Aorta (tissue), 5 donors: ENCODE data around the gene CDH12. TPM values are rescaled to one million over a fixed set of nuclear protein-coding genes. Genes with fewer than 3 reads are reported as not detected.

Source experiments
- ATAC-seq: fragments of 200-7000 bp; cut with Tn5 transposase; one replicate; pipeline ENCODE4 v1.9.1; 2022; ENCODE audit warnings: moderate library complexity; ENCODE audit not compliant: low FRiP score
- DNase-seq, 2 donors: peaks; one replicate each; pipeline ENCODE4 v3.0.0-alpha.2; 2020
- H3K27ac ChIP-seq, 2 donors: one replicate each; pipeline ENCODE4 v1.5.1; 2013; ENCODE audit warnings: low read length in 2 of 2, mild to moderate bottlenecking in 2 of 2, moderate library complexity in 2 of 2, control low read depth in 1 of 2, inconsistent platforms in 1 of 2, low read depth in 1 of 2
- H3K27me3 ChIP-seq, 2 donors: one replicate each; pipeline ENCODE4 v1.6.1; 2013; ENCODE audit warnings: control low read depth in 1 of 2, low read length in 1 of 2, mild to moderate bottlenecking in 1 of 2, moderate library complexity in 1 of 2; ENCODE audit not compliant: insufficient read depth in 2 of 2, control insufficient read depth in 1 of 2
- H3K36me3 ChIP-seq, 2 donors: one replicate each; pipeline ENCODE4 v1.6.1; 2013; ENCODE audit warnings: control low read depth in 1 of 2, low read length in 1 of 2, mild to moderate bottlenecking in 1 of 2; ENCODE audit not compliant: insufficient read depth in 2 of 2, control insufficient read depth in 1 of 2
- H3K4me1 ChIP-seq, 2 donors: one replicate each; pipeline ENCODE4 v1.6.1; 2013; ENCODE audit warnings: low read length in 2 of 2, control low read depth in 1 of 2, mild to moderate bottlenecking in 1 of 2, moderate library complexity in 1 of 2; ENCODE audit not compliant: insufficient read depth in 2 of 2, control insufficient read depth in 1 of 2
- H3K4me3 ChIP-seq, 2 donors: one replicate each; pipeline ENCODE4 v1.5.1; 2013; ENCODE audit warnings: low read length in 2 of 2, control low read depth in 1 of 2, mild to moderate bottlenecking in 1 of 2
- H3K9me3 ChIP-seq: one replicate; pipeline ENCODE4 v1.6.1; 2013; ENCODE audit warnings: mild to moderate bottlenecking, low read length; ENCODE audit not compliant: control insufficient read depth
- WGBS, 2 donors: extraction: QIAGEN DNeasy Blood & Tissue Kit; methylation state at CpG; one replicate each; pipeline ENCODE4 v1.1.7; 2013; 5-methylcytosine and 5-hydroxymethylcytosine counted together
- intact Hi-C, 2 donors: fragments of 100-400 bp; cut with DNase I; formaldehyde crosslinking; loops; one replicate each; pipeline versions ENCODE4 v1.14.2 to v1.15.0; 2022
- polyA plus RNA-seq, 2 donors: library from polyadenylated mRNA; stranded (reverse); fragments of 200-250 nt; gene quantifications; one replicate each; pipeline ENCODE4 v1.2.3, GENCODE V29; 2013
- total RNA-seq, 2 donors: library from RNA; stranded (reverse); fragmentation: NEBNext Ultra II Directional; extraction: Animal tissue kit (Norgen Biotek cat#: 25700); gene quantifications; one replicate each; pipeline ENCODE4 v1.2.1, GENCODE V29; 2021
- donor health status: healthy with polysubstance abuse.
- donor health status: Bipolar disorder and iron deficiency.
- donor health status: DM: no; HTN: no; CAD: no.
- donor health status: DM: no; HTN: no; CAD: no.
- donor health status: DM: yes; HTN: yes; CAD: no.

The CDH12 gene
- total and polyA plus RNA-seq, 4 donors: not detected

GRCh38 chr5:22708770-22709328 lies 144.3 kb downstream of the CDH12 start:
- H3K27me3 ChIP-seq: no peaks in the 10 kb centered on the region
- no peaks in the 10 kb centered on the region for H3K36me3 ChIP-seq
- H3K4me1 ChIP-seq: no peaks in the 10 kb centered on the region
- intact Hi-C loops: no loop called here
- no peak overlapping the region for H3K27ac ChIP-seq
- no peak overlapping the region for H3K4me3 ChIP-seq
- 79 to 80% methylated on average over 9 of the region's 9 CpGs for WGBS, 2 donors
- H3K9me3 ChIP-seq: no peaks in the 10 kb centered on the region
- DNase-seq (no peak), ATAC-seq (no peak)

GRCh38 chr5:22706901-22707300 lies 146.2 kb downstream of the CDH12 start:
- no peaks in the 10 kb centered on the region for H3K27me3 ChIP-seq
- ATAC-seq: no peak
- intact Hi-C loops: no loop called here
- no peaks in the 10 kb centered on the region for H3K36me3 ChIP-seq
- whole genome bisulfite sequencing, 2 donors: 77 to 83% methylated on average over 1 of the region's 1 CpG
- no peak overlapping the region for H3K4me3 ChIP-seq
- no peak overlapping the region for H3K27ac ChIP-seq
- DNase-seq: no peak
- H3K9me3 ChIP-seq: no peaks in the 10 kb centered on the region
- no peaks in the 10 kb centered on the region for H3K4me1 ChIP-seq

GRCh38 chr5:22699319-22699718 lies 153.8 kb downstream of the CDH12 start:
- Histone ChIP-seq H3K27me3 (no peaks in the 10 kb centered on the region), H3K27ac (no peak overlapping the region), H3K4me3 (no peak overlapping the region), H3K4me1 (no peaks in the 10 kb centered on the region), H3K36me3 (no peaks in the 10 kb centered on the region), H3K9me3 (no peaks in the 10 kb centered on the region)
- 86 to 87% methylated on average over 5 of the region's 5 CpGs for WGBS, 2 donors
- DNase-seq: no peak
- intact Hi-C loops: no loop called here
- ATAC-seq: no peak

GRCh38 chr5:22693121-22693520 lies 160.0 kb downstream of the CDH12 start:
- ATAC-seq: no peak
- Histone ChIP-seq H3K27ac (no peak overlapping the region), H3K36me3 (no peaks in the 10 kb centered on the region), H3K9me3 (no peaks in the 10 kb centered on the region), H3K4me1 (no peaks in the 10 kb centered on the region), H3K27me3 (no peaks in the 10 kb centered on the region), H3K4me3 (no peak overlapping the region)
- no peak for DNase-seq
- 81 to 89% methylated on average over 4 of the region's 4 CpGs for WGBS, 2 donors
- intact Hi-C loops: no loop called here

- H3K27ac ChIP-seq: no peak overlapping the region
- intact Hi-C loops: no loop called here
- WGBS, 2 donors: 5 to 8% methylated on average over 2 of the region's 2 CpGs
- H3K4me1 ChIP-seq: no peaks in the 10 kb centered on the region
- H3K36me3 ChIP-seq: no peaks in the 10 kb centered on the region
- H3K4me3 ChIP-seq: no peak overlapping the region
- DNase-seq (no peak), ATAC-seq (no peak)
- H3K9me3 ChIP-seq: no peaks in the 10 kb centered on the region
- no peaks in the 10 kb centered on the region for H3K27me3 ChIP-seq
Measured at GRCh38 chr5:22683050-22683449, 170.1 kb downstream of the CDH12 start.

- no peak for ATAC-seq
- Histone ChIP-seq H3K9me3 (no peaks in the 10 kb centered on the region), H3K4me1 (no peaks in the 10 kb centered on the region), H3K4me3 (no peak overlapping the region), H3K27ac (no peak overlapping the region), H3K36me3 (no peaks in the 10 kb centered on the region), H3K27me3 (no peaks in the 10 kb centered on the region)
- intact Hi-C loops: no loop called here
- DNase-seq: no peak
- WGBS, 2 donors: 44 to 54% methylated on average over 3 of the region's 3 CpGs
Measured at GRCh38 chr5:22678886-22679285, 174.3 kb downstream of the CDH12 start.

GRCh38 chr5:22673131-22673530 lies 180.0 kb downstream of the CDH12 start:
- H3K9me3 ChIP-seq: no peaks in the 10 kb centered on the region
- intact Hi-C loops: no loop called here
- ATAC-seq (no peak), DNase-seq (no peak)
- H3K27me3 ChIP-seq: no peaks in the 10 kb centered on the region
- H3K4me3 ChIP-seq: no peak overlapping the region
- H3K36me3 ChIP-seq: no peaks in the 10 kb centered on the region
- H3K27ac ChIP-seq: no peak overlapping the region
- H3K4me1 ChIP-seq: no peaks in the 10 kb centered on the region

- no peak for ATAC-seq
- intact Hi-C loops: no loop called here
- Histone ChIP-seq H3K27me3 (no peaks in the 10 kb centered on the region), H3K4me1 (no peaks in the 10 kb centered on the region), H3K4me3 (no peak overlapping the region), H3K9me3 (no peaks in the 10 kb centered on the region), H3K27ac (no peak overlapping the region), H3K36me3 (no peaks in the 10 kb centered on the region)
- DNase-seq: no peak
- 61 to 69% methylated on average over 4 of the region's 4 CpGs for WGBS, 2 donors
Measured at GRCh38 chr5:22669345-22669744, 183.8 kb downstream of the CDH12 start.

GRCh38 chr5:22665801-22666200 lies 187.3 kb downstream of the CDH12 start:
- DNase-seq: no peak
- intact Hi-C loops: no loop called here
- Histone ChIP-seq H3K4me3 (no peak overlapping the region), H3K27me3 (no peaks in the 10 kb centered on the region), H3K27ac (no peak overlapping the region), H3K4me1 (no peaks in the 10 kb centered on the region), H3K9me3 (no peaks in the 10 kb centered on the region), H3K36me3 (no peaks in the 10 kb centered on the region)
- WGBS, 2 donors: 71 to 73% methylated on average over 2 of the region's 2 CpGs
- no peak for ATAC-seq
